ENCODE results near the gene MSANTD3. TPM values are rescaled to one million over a fixed set of nuclear protein-coding genes. Genes with fewer than 3 reads are reported as not detected.
A peak's percentile ranks its signal among the peaks of the same experiment; 100 is the strongest.

The MSANTD3 gene
- total and polyA plus RNA-seq, 12 donors: 10.5 to 37.9 (median 18.2) TPM

- H3K9me3 ChIP-seq (replicated peaks in 1 of 3): no peaks in the 10 kb centered on the region
- no peaks in the 10 kb centered on the region for H3K4me1 ChIP-seq (replicated peaks in 1 of 2)
- H3K36me3 ChIP-seq (replicated peaks in 1 of 2): no peaks in the 10 kb centered on the region
- intact Hi-C loops (cut with DNase I): no loop called here
- no peak overlapping the region for H3K27ac ChIP-seq
- 83 to 90% (median 87%) methylated on average over 1 of the region's 1 CpG for WGBS, 4 donors
- DNase-seq: no peak
- no peaks in the 10 kb centered on the region for H3K27me3 ChIP-seq
- H3K4me3 ChIP-seq: no peak overlapping the region
- TF ChIP-seq CTCF (IDR thresholded peaks at IDR 0.05) (no peak), POLR2A (IDR thresholded peaks at IDR 0.05) (no peak)
These were observed 39.9 kb downstream of the MSANTD3 start for GRCh38 chr9:100466829-100467221.

GRCh38 chr9:100468041-100468440 is 41.1 kb downstream of the MSANTD3 start:
- Histone ChIP-seq H3K9me3 (replicated peaks in 1 of 3) (no peaks in the 10 kb centered on the region), H3K27me3 (no peaks in the 10 kb centered on the region), H3K27ac (no peak overlapping the region), H3K4me1 (replicated peaks in 1 of 2) (no peaks in the 10 kb centered on the region), H3K4me3 (no peak overlapping the region), H3K36me3 (replicated peaks in 1 of 2) (no peaks in the 10 kb centered on the region)
- 92 to 99% (median 96%) methylated on average over 4 to 6 of the region's 6 CpGs for WGBS, 4 donors
- intact Hi-C loops (cut with DNase I): no loop called here
- DNase-seq: no peak
- TF ChIP-seq POLR2A (IDR thresholded peaks at IDR 0.05): no peak
- no peak for TF ChIP-seq CTCF (IDR thresholded peaks at IDR 0.05)

GRCh38 chr9:100472268-100472667 is 45.3 kb downstream of the MSANTD3 start:
- TF ChIP-seq CTCF (IDR thresholded peaks at IDR 0.05) (no peak), POLR2A (IDR thresholded peaks at IDR 0.05) (no peak)
- WGBS, 4 donors: 80 to 87% (median 83%) methylated on average over 3 of the region's 3 CpGs

GRCh38 chr9:100472788-100473275 is 45.9 kb downstream of the MSANTD3 start, which contains the start of gene TMEFF1:
Gene TMEFF1, plus strand, starts transcription at chr9:100473149. Its CDS starts 396 bp downstream, at chr9:100473545.
- H3K27ac ChIP-seq: no peak within 1 kb of the TSS
- no peaks in the 10 kb centered on the region for H3K36me3 ChIP-seq (replicated peaks in 1 of 2)
- peak in 4 of 7 donors; percentile 10 to 25 (median 18) for DNase-seq
- 2 to 14% (median 7%) methylated on average over 3 to 54 of the region's 54 CpGs for WGBS, 4 donors
- no peaks in the 10 kb centered on the region for H3K9me3 ChIP-seq (replicated peaks in 1 of 3)
- peak within 1 kb of the TSS in 2 of 4 donors; percentile 37 to 61 for H3K4me3 ChIP-seq
- no peaks in the 10 kb centered on the region for H3K27me3 ChIP-seq
- H3K4me1 ChIP-seq (replicated peaks in 1 of 2): peaks cover 0 to 5% of the 10 kb centered on the region in 2 donors
- intact Hi-C loops (cut with DNase I): no loop called here
- TF ChIP-seq CTCF (IDR thresholded peaks at IDR 0.05) (no peak), POLR2A (IDR thresholded peaks at IDR 0.05) (no peak)

More at GRCh38 chr9:100472268-100472667, 45.3 kb downstream of the MSANTD3 start:
- Histone ChIP-seq H3K4me1 (replicated peaks in 1 of 2) (peaks cover 0 to 5% of the 10 kb centered on the region in 2 donors), H3K27me3 (no peaks in the 10 kb centered on the region), H3K9me3 (replicated peaks in 1 of 3) (no peaks in the 10 kb centered on the region), H3K36me3 (replicated peaks in 1 of 2) (no peaks in the 10 kb centered on the region), H3K4me3 (no peak overlapping the region), H3K27ac (no peak overlapping the region)
- intact Hi-C loops (cut with DNase I): no loop called here
- no peak for DNase-seq
